Tongue (tissue), 2 donors: ENCODE data around the gene ATRIP. TPM values are rescaled to one million over a fixed set of nuclear protein-coding genes. Genes with fewer than 3 reads are reported as not detected.

Experiments
- DNase-seq: peaks from one replicate; pipeline ENCODE4 v3.0.0-alpha.2; 2015
- total RNA-seq: library from RNA; depleted of rRNA; stranded (reverse); fragments of >200 nt; gene quantifications from one replicate; pipeline ENCODE4 v1.2.3, GENCODE V29; 2014

Gene ATRIP
- total RNA-seq, 1 donor from 2014 or later: 8.7 TPM

- DNase-seq: no peak
These were observed 36.1 kb upstream of the ATRIP start for GRCh38 chr3:48410205-48411040.

GRCh38 chr3:48411041-48411588 is 35.4 kb upstream of the ATRIP start:
- DNase-seq: no peak

DNA sequence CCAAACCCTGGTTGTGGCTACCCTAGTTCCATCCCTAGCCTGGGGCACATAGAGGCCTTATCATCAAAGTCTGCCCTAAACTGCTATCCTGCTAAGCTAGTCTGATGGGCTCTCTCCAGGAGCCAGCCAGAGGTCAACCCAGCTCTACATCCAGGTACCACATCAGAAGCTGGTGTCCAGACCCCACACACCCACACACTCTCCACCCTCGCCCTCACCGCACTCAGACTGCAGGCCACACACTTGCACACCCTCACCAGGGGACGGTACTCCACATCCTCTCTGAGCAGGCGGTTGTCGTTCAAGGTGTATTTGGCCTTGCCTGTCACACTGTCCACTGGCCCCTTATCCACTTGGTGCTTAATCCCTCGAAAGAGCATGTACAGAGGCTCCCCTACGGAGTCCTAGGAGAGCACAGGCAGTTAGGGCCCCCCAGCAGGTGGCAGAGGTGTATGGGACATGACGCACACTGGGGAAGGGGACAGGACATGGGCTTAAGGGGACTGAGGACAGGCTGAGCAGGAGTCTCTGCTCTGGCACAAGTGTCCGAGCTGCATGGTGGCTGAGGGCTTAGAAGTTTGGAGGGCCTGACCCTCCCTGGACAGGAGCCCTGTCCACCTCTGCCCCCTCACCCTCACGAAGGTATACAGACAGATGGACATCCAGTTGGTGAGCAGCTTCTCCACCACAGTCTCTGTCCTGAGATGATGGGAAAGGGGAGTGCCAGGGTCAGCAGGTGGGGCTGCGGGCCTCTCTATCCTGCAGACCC is 34.7 kb upstream of the ATRIP start:
- no peak for DNase-seq

DNA sequence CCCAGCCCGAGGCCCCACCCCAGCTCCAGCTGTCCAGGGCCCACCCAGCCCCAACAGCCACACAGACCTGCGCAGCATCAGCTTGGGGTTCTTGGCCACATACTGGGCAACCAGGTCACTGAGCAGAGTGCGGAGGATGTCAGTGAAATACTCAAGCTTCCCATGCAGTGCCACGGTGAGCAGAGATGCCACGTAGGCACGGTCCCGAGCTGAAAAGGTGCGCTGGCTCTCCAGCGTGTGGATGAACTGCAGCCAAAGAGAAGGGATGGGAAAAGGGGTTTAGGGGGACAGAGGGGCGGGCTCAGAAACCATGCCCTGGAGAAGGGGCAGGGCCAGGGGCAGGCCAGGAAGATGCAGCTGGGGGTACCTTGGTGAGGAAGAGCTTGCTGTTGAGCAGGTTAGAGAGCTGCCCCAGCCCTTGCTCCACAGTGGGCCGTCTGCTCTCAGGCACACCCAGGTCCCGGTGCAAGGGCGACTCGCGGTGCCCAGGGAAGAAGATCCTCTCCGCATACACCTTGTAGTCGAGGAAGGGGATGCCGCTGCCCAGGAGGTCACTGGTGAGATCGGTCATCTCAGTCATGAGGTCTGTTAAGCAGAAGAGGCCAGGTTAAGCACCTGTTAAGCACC is 34.0 kb upstream of the ATRIP start:
- no peak for DNase-seq

DNA sequence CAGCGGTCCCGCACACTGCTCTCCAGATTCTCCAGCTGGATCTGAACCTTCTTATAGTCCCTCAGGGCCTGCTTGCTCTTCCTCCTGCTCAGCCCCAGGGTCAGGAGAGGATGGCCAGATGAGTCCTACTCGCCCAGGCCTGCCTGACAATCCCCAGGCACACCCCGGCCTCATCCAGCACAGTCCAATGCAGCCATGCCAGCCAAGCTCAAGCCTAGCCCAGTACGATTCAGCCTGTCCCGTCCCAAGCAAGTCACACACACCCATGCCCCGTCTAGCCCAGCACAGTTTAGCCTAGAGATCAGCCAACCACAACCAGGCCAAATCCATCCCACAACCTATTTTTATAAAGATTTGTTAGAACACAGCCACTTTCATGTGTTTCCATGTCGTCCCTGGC is 33.5 kb upstream of the ATRIP start:
- no peak for DNase-seq

DNA sequence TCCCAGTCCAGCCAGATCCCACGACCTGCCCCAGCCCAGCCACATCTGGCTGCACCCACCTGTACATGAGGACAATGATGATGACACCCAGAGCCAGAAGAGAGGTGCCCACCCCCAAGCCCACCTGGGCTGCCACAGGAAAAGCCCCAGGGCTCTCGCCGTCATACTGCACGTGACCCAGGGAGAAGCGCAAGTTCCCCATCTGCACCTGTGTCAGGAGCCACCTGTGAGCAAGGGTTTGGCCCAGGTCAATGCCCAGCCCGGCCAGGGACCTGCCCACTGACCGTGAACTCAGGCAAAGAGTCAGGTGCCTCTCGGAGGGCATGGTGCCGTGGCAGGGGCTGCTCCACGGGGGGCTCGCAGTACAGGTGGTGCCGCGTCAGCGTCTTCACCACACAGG is 32.9 kb upstream of the ATRIP start:
- DNase-seq: no peak

- DNase-seq: no peak
These were observed 31.9 kb upstream of the ATRIP start for GRCh38 chr3:48414376-48415250.

- peak; percentile 32 for DNase-seq
These were observed 31.1 kb upstream of the ATRIP start for GRCh38 chr3:48415251-48415953.

DNA sequence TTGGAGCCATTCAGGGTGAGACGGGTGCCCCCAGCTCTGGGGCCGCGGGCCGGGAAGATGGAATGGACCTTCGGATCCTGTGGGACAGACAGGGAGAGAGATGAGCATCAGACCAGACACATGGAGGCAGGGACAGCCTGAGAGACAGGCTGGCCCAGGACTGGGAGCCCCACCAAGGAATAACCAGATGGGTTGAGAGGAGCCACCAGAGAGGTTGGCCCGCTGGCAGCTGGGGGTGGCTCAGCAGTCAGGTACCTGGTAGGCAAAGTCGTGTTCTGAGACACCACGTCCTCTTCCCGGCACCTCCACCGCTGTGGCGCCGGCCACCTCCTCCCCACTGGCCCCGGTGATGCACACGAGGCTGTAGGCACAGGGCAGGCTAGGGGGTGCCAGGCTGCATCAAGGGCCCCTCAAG is 30.4 kb upstream of the ATRIP start:
- no peak for DNase-seq

GRCh38 chr3:48416546-48416945 is 30.0 kb upstream of the ATRIP start:
- DNase-seq: no peak

DNA sequence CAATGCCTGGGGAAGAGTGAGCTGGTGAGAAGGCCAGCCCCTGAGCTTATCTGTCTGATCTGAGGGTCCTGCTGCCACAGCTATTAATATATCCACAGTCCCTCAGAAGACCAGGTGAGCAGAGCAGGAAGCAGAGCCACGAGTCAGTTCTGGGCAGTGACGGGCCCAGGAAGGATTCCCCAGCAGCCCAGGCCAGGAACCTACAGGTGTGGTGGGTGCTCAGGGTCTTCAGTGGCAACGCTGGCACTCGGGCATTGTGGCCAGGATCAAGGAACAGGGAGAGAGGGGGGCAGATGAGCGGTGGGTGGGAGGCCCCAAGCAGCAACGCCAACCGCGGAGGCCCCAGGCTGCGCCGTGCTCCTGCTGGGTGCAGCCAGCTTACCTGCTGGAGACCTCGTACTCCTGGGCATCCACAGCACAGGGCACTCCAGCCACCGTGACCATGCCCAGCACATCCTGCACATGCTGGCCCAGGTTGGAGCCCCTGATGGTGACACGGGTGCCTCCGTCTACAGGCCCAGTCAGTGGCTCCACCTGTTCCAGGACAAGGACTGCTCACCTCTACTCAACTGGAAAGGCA is 28.9 kb upstream of the ATRIP start:
- DNase-seq: no peak

DNA sequence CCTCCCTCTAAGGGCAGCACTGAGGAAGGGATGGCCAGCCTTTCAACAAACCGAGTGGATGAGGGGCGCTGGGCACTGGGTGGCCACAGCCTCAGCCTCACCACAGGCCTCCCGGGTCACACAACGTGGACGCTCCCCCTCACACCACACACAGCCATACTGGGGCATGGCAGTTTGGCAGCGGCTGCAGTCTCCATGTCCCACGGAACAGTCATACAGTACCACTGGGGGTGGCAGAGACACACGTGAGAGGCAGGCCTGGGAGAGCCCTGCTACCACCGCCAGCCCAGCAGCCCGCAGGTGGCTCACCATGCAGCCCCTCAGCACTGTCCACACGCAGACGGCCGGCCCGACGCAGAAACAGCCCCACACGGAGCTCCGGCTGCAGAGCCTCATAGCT is 28.4 kb upstream of the ATRIP start:
- DNase-seq: no peak

GRCh38 chr3:48418651-48419050 is 27.9 kb upstream of the ATRIP start:
- DNase-seq: no peak

DNA sequence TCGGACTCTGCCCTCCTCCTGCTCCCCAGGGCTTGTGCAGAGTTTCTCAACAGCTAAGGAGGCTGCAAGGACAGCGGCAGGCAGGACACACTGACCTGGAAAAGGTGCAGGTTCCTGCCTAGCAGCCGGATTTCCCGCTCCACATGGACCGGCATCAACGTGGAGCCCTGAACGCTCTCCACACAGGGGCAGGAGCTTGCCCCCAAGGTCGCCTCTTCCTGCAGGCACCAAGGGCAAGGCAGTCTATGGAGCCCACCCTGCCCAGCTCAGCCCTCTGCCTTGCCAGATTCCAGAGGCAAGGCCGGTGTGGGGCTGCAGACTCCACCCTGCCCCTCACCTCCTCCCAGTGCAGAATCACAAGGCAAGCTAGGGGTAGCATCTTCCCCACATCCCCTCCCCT is 27.4 kb upstream of the ATRIP start:
- no peak for DNase-seq

DNA sequence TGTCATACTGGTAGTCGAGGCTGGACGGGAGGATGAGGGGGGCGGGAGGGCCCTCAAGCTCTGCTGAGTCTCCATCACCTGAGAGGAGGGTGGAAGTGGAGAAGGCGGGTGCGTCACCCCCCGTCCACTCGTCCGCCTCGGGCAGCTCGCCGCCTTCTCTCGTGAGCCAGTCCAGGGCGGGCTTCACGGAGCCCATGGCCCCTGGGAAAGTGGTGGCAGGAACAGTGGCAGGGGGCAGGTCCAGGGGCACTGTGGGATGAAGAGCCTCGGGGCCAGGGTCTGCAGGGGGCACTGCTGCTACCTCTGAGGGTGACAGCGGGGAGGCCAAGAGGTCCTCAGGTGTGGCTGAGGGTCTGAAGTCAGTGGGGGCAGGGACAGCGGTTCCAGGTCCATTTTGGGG is 26.9 kb upstream of the ATRIP start:
- no peak for DNase-seq

DNA sequence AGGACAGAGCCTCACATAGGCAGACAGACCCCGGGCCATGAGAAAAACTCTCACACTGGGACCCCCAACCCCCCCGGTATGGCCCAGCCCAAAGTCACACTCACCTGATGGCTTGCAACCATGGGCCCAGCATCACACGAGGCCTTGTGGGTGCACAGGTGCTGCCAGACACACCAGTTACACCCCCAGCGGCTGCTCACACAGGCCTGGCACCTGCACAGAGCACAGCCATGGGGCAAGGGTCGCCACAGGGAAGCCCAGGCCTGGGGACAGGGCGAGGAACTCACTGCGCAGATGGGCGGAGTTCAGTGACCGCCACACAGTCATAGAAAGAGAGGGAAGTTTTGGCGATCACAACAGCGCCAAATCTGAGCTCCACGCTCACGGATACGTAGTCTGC is 26.0 kb upstream of the ATRIP start:
- no peak for DNase-seq

DNA sequence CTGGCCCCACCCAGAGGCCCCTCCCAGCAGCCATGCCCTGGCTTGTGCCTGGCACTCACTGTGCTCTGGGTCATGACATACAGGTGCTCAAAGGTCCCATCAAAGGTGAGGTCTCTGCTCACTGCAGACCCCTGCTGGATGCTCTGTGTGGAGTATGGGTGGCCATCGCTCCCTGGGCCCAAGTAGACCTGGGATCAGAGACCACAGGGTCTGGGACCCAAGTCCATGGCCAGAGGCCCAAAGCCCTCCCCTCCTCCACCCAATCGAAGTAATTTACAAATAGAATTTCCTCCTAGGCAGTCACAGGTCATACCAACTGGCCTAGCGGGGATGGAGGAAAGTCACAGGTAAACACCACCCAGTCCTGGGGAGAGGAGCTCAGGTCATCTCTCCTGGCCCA is 24.3 kb upstream of the ATRIP start:
- DNase-seq: no peak

GRCh38 chr3:48422681-48423080 is 23.9 kb upstream of the ATRIP start:
- DNase-seq: no peak

DNA sequence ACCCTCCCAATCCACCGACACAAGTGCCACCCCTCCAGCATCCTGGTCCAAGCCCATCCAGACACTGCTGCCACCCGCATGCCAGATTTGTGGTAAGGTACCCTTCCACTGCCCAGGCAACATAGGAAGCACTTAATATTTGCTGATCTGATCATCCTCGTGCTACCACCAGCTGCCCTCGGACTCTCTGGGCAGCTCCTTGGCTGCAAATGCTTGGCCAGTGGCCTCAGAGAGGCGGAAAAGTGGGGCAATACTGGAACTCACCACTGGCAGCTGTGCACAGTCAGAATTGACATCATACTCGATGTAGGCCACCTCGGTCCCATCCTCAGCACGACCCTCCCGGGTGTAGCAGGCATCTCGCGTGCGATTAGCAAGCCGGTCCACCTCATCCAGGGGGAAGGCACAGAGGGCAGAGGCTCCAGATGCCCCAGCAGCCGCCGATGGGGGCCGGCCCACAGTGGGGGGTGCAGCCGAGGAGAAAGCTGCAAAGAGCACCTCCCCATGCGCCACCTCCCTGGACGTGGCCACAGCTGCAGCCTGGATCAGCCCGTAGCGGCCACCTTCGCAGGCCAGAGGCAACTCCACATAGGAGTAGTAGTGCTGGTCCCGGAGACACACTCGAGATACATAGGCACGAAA is 23.2 kb upstream of the ATRIP start:
- DNase-seq: no peak
